Activated CD4-positive, alpha-beta T cell treated with anti-CD3 and anti-CD28 coated beads, Interleukin-2, amount 10 ng/mL, durations not matched to agents 7 days and 5 days (primary cell): ENCODE measurements around the gene RAB28. TPM values are rescaled to one million over a fixed set of nuclear protein-coding genes. Genes with fewer than 3 reads are reported as not detected.

ENCODE experiments used
- CTCF ChIA-PET: fragments of 350-600 bp; sonication (Branson Sonifier 250); formaldehyde crosslinking; loops from one replicate; lab custom pipeline; 2021; ENCODE audit warnings: antibody characterized with exemption; lab: Charles Lee
- POLR2A ChIA-PET: fragments of 350-600 bp; sonication (Branson Sonifier 250); formaldehyde crosslinking; loops from one replicate; lab custom pipeline; 2021; ENCODE audit warnings: antibody characterized with exemption; lab: Charles Lee
- DNase-seq: peaks from one replicate; pipeline ENCODE4 v3.0.0-alpha.2; 2020
- H3K27ac Mint-ChIP-seq: one replicate; pipeline ENCODE4 v1.8.0; 2021; ENCODE audit warnings: mild to moderate bottlenecking, moderate library complexity, mixed read lengths
- H3K27me3 Mint-ChIP-seq: one replicate; pipeline ENCODE4 v1.8.0; 2021; ENCODE audit warnings: mixed read lengths
- H3K36me3 Mint-ChIP-seq: one replicate; pipeline ENCODE4 v1.8.0; 2021; ENCODE audit warnings: low read depth, mixed read lengths
- H3K4me1 Mint-ChIP-seq: one replicate; pipeline ENCODE4 v1.8.0; 2021; ENCODE audit warnings: mixed read lengths
- H3K4me3 Mint-ChIP-seq: one replicate; pipeline ENCODE4 v1.8.0; 2021; ENCODE audit warnings: mild to moderate bottlenecking, moderate library complexity, mixed read lengths
- H3K9me3 Mint-ChIP-seq: one replicate; pipeline ENCODE4 v1.8.0; 2021; ENCODE audit warnings: mixed read lengths
- total RNA-seq, 2 experiments: library from RNA; stranded (reverse); gene quantifications; one replicate each; pipeline ENCODE4 v1.2.3, GENCODE V29; 2021

The RAB28 gene
- total RNA-seq, 2 experiments from 2014 or later, result 14.6 to 17.3 TPM

GRCh38 chr4:13464543-13464942 is 19.6 kb downstream of the RAB28 start:
- CTCF ChIA-PET, result interaction anchor here (0.8 to 1.5 kb wide), 3 partner anchors 8 to 12 kb away, joined by 3 to 5 read pairs (median 4); no protein-coding TSS in a partner anchor
- H3K4me1 Mint-ChIP-seq, result no peaks in the 10 kb centered on the region
- peaks cover 4% of the 10 kb centered on the region for H3K9me3 Mint-ChIP-seq
- no peak overlapping the region for H3K27ac Mint-ChIP-seq
- H3K36me3 Mint-ChIP-seq, result peaks cover 30% of the 10 kb centered on the region
- no peak for DNase-seq
- H3K27me3 Mint-ChIP-seq, result no peaks in the 10 kb centered on the region
- no peak overlapping the region for H3K4me3 Mint-ChIP-seq
- POLR2A ChIA-PET, result no interaction called here

DNA sequence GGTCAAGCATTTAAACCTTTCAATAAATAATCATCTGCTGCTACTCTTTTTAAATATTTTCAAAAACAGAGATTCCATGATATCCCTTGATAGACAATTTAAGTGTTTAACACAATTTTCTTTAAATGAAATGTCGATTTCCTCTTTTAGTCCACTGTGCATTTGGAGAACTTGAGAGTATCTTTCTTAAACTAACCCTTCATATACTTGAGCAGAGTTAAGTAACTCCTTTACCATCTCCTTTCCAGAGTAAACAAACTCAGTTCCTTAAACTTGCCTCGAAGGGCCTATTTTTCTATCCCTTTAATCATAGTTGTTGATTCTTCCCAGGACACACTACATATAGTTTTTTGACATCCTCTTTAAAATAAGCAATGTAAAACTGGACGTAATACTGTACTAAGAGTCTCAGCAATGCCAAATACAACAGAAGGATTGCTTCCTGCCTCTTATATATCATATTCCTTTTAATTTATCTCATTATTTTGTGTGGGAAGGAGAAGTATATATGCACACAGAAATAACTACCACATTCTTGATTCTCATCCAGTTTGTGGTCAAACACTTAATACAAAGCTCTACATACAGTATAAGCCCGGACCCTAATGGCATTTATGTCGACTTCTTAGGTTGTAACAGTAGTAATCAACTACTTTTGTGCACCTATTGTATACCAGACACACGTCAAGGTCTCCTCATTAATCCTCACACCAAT is 22.8 kb downstream of the RAB28 start:
- Mint-ChIP-seq H3K27ac (no peak overlapping the region), H3K9me3 (peaks cover 4% of the 10 kb centered on the region), H3K27me3 (no peaks in the 10 kb centered on the region), H3K36me3 (peaks cover 30% of the 10 kb centered on the region), H3K4me3 (no peak overlapping the region), H3K4me1 (no peaks in the 10 kb centered on the region)
- ChIA-PET CTCF (no interaction called here), POLR2A (no interaction called here)
- DNase-seq, result no peak

- peaks cover 40% of the 10 kb centered on the region for H3K36me3 Mint-ChIP-seq
Measured at GRCh38 chr4:13455411-13455810, 28.7 kb downstream of the RAB28 start.

DNA sequence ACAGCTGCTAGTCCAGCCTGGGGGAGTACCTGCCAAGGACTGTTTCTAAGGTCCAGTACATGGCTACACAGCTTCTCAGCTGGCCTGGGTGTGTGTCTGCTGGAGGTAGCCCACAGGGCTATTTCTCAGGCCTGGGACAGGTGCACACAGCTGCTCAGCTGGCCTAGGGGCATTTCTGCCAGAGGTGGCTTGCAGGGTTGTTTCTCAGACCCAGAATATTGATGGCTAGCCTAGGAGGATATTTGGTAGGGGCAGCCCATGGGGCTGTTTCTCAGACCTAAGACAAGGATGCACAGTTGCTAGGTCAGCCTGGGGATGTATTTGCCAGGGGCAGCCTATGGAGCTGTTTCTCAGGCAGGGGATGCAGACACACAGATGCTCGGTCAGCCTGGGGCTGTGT is 29.4 kb downstream of the RAB28 start:
- Mint-ChIP-seq H3K4me3 (no peak overlapping the region), H3K36me3 (peaks cover 40% of the 10 kb centered on the region), H3K4me1 (peaks cover 17% of the 10 kb centered on the region), H3K27ac (no peak overlapping the region), H3K9me3 (peaks cover 18% of the 10 kb centered on the region), H3K27me3 (no peaks in the 10 kb centered on the region)
- DNase-seq, result no peak
- POLR2A ChIA-PET, result no interaction called here
- CTCF ChIA-PET, result no interaction called here

More at GRCh38 chr4:13455411-13455810, 28.7 kb downstream of the RAB28 start:
- peaks cover 17% of the 10 kb centered on the region for H3K4me1 Mint-ChIP-seq
- no peak for DNase-seq
- ChIA-PET POLR2A (no interaction called here), CTCF (no interaction called here)
- no peak overlapping the region for H3K4me3 Mint-ChIP-seq
- H3K27me3 Mint-ChIP-seq, result no peaks in the 10 kb centered on the region
- H3K27ac Mint-ChIP-seq, result no peak overlapping the region
- peaks cover 18% of the 10 kb centered on the region for H3K9me3 Mint-ChIP-seq

DNA sequence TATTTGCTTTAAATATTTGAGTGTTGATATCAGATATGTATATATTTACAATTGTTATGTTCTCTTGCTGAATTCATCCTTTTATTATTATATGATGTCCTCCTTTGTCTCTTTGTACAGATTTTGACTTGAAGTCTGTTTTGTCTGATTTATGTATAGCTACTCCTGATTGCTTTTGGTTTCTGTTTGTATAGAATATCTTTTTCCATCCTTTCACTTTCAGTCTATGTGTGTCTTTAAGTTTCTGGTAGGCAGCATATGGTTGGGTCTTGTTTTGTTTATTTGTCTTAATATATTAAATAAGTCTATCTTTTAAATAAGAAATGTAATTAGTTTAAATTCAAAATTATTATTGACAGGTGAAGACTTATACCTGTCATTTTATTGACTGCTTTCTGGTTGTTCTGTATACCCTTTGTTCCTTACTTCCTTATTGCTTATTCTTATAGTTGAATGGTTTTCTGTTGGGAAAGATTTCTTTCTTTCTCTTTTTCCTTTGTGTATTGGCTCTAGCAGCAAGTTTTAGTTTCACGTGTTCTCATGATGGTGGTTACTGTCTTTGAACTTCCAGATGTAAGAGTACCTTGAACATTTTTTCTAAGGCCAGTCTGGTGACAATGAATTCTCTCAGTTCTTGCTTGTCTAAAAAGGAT is 31.1 kb downstream of the RAB28 start:
- ChIA-PET POLR2A (no interaction called here), CTCF (no interaction called here)
- Mint-ChIP-seq H3K27ac (peak overlapping the region; percentile 70), H3K9me3 (peaks cover 18% of the 10 kb centered on the region), H3K36me3 (peaks cover 32% of the 10 kb centered on the region), H3K27me3 (no peaks in the 10 kb centered on the region), H3K4me3 (no peak overlapping the region), H3K4me1 (peaks cover 17% of the 10 kb centered on the region)
- DNase-seq, result no peak

DNA sequence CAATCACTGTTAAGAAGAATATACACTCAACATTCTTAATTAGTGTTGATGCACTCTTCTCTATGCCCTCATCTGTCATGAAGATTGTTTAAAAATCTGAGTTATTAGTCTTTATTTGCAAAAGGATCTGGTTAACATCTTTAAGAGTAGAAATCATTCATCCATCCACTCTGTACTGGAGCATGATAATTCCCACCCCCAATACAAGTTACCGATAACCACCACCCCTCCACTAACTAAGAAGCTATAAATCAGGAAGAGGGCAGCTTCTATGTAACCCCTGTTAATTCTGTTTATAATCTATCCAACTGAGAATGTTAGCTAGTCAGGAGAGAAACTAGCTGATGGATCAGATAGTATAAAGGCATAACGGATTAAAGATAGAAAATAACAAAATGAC is 34.5 kb downstream of the RAB28 start:
- ChIA-PET POLR2A (no interaction called here), CTCF (no interaction called here)
- Mint-ChIP-seq H3K27me3 (no peaks in the 10 kb centered on the region), H3K4me3 (no peak overlapping the region), H3K36me3 (peaks cover 27% of the 10 kb centered on the region), H3K9me3 (peaks cover 18% of the 10 kb centered on the region), H3K27ac (no peak overlapping the region), H3K4me1 (peaks cover 17% of the 10 kb centered on the region)
- no peak for DNase-seq

DNA sequence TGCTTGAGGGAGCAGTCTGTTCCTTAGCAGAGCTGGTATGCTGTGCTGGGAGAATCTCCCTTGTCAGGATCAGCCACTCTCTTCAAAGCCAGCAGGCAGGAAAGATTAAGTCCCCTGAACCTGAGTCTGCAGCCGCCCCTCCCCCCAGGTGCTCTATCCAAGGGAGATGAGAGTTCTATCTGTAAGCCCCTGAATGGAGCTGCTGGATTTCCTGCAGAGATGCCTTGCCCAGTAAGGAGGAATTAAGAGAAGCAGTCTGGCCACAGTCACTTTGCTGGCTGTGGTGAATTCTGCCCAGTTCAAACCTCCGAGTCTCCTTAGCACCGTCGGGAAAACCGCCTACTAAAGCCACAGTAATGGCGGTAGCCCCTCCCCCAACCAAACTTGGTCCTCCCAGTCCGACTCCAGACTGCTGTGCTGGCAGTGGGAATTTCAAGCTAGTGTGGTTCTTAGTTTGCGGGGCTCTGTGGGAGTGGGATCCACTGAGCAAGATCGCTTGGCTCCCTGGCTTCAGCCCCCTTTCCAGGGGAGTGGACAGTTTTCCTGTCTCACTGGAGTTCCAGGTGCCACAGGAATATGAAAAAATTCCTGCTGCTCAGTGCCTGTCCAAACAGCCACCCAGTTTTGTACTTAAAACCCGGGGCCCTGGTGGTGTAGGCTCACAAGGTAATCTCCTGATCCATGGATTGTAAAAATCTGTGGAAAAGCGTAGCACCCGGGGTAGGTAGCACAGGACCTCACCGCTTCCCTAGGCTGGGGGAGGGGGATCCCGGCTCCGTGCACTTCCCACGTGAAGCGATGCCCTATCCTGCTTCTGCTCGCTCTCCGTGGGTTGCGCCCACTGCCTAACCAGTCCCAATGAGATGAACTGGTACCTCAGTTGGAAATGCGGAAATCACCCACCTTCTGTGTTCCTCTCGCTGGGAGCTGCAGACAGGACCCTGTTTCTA is 38.0 kb downstream of the RAB28 start:
- ChIA-PET POLR2A (no interaction called here), CTCF (no interaction called here)
- Mint-ChIP-seq H3K27ac (no peak overlapping the region), H3K27me3 (no peaks in the 10 kb centered on the region), H3K4me3 (no peak overlapping the region), H3K4me1 (no peaks in the 10 kb centered on the region), H3K36me3 (peaks cover 12% of the 10 kb centered on the region), H3K9me3 (peaks cover 3% of the 10 kb centered on the region)
- no peak for DNase-seq

GRCh38 chr4:13441506-13441905 is 42.6 kb downstream of the RAB28 start:
- ChIA-PET CTCF (interaction anchor here (0.6 to 0.8 kb wide), 2 partner anchors 18 to 296 kb away, joined by 3 read pairs; no protein-coding TSS in a partner anchor), POLR2A (no interaction called here)
- peaks cover 10% of the 10 kb centered on the region for H3K9me3 Mint-ChIP-seq
- no peak overlapping the region for H3K4me3 Mint-ChIP-seq
- H3K36me3 Mint-ChIP-seq, result peaks cover 15% of the 10 kb centered on the region
- H3K27me3 Mint-ChIP-seq, result no peaks in the 10 kb centered on the region
- H3K27ac Mint-ChIP-seq, result no peak overlapping the region
- peaks cover 12% of the 10 kb centered on the region for H3K4me1 Mint-ChIP-seq
- no peak for DNase-seq

DNA sequence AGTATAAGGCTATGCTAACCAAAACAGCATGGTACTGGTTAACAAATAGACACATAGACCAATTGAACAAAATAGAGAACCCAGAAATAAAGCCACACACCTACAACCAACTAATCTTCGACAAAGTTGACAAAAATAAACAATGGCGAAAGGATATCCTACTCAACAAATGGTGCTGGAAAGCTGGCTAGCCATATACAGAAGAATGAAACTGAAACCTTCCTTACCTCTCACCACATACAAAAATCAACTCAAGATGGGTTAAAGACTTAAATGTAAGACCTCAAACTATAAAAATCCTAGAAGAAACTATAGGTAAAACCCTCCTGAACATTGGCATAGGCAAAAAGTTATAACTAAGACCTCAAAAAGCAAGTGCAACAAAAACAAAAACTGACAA is 47.2 kb downstream of the RAB28 start:
- Mint-ChIP-seq H3K27me3 (no peaks in the 10 kb centered on the region), H3K27ac (no peak overlapping the region), H3K9me3 (peaks cover 18% of the 10 kb centered on the region), H3K4me3 (no peak overlapping the region), H3K4me1 (peaks cover 29% of the 10 kb centered on the region), H3K36me3 (peaks cover 29% of the 10 kb centered on the region)
- no peak for DNase-seq
- ChIA-PET POLR2A (no interaction called here), CTCF (interaction anchor here (1.0 kb wide), 1 partner anchor 31 kb away, joined by 3 read pairs; no protein-coding TSS in a partner anchor)

DNA sequence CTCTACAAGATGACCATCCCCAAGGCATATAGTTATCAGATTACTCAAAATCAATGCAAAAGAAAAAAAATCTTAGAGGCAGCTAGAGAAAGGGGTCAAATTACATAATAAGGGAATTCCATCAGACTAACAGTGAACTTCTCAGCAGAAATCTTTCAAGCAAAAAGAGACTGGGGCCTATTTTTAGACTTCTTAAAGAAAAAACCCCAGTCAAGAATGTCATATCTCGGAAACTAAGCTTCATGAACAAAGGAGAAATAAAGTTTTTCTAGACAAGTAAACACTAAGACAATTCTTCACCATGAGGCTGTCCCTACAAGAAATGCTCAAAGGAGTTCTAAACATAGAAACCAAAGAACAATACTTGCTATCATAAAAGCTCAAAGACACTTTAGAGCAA is 51.7 kb downstream of the RAB28 start:
- peaks cover 17% of the 10 kb centered on the region for H3K9me3 Mint-ChIP-seq
- POLR2A ChIA-PET, result no interaction called here
- H3K27me3 Mint-ChIP-seq, result no peaks in the 10 kb centered on the region
- no peak overlapping the region for H3K27ac Mint-ChIP-seq
- no peak for DNase-seq
- CTCF ChIA-PET, result no interaction called here
- peaks cover 30% of the 10 kb centered on the region for H3K36me3 Mint-ChIP-seq
- peaks cover 26% of the 10 kb centered on the region for H3K4me1 Mint-ChIP-seq
- H3K4me3 Mint-ChIP-seq, result no peak overlapping the region

GRCh38 chr4:13430834-13431568 is 53.1 kb downstream of the RAB28 start:
- ChIA-PET POLR2A (no interaction called here), CTCF (interaction anchor here (1.4 kb wide), 1 partner anchor 13 kb away, joined by 3 read pairs; no protein-coding TSS in a partner anchor)
- Mint-ChIP-seq H3K27ac (no peak overlapping the region), H3K4me1 (peaks cover 12% of the 10 kb centered on the region), H3K36me3 (peaks cover 20% of the 10 kb centered on the region), H3K27me3 (no peaks in the 10 kb centered on the region), H3K9me3 (peaks cover 6% of the 10 kb centered on the region), H3K4me3 (no peak overlapping the region)
- no peak for DNase-seq

- ChIA-PET CTCF (no interaction called here), POLR2A (no interaction called here)
- no peak overlapping the region for H3K4me3 Mint-ChIP-seq
- no peaks in the 10 kb centered on the region for H3K9me3 Mint-ChIP-seq
- no peaks in the 10 kb centered on the region for H3K27me3 Mint-ChIP-seq
- no peak for DNase-seq
- H3K27ac Mint-ChIP-seq, result no peak overlapping the region
- H3K36me3 Mint-ChIP-seq, result peaks cover 18% of the 10 kb centered on the region
- no peaks in the 10 kb centered on the region for H3K4me1 Mint-ChIP-seq
Measured at GRCh38 chr4:13427599-13428325, 56.4 kb downstream of the RAB28 start.
